Upper lobe of left lung (tissue), 4 donors: ENCODE measurements around the gene KRT82.

Experiments used
- CTCF ChIP-seq, 6 experiments: fragments of 450-650 bp in 4 of 6; fragments of 200-600 bp in 2 of 6; sonication (generic) in 2 of 6; IDR thresholded peaks; one replicate each; pipeline ENCODE4 v1.5.1; 2016 to 2019; ENCODE audit warnings: antibody characterized with exemption in 6 of 6
- POLR2AphosphoS5 ChIP-seq, 2 donors: sonication (generic); formaldehyde crosslinking; IDR thresholded peaks; one replicate each; pipeline ENCODE4 v1.5.1; 2017; ENCODE audit warnings: antibody characterized with exemption in 2 of 2

GRCh38 chr12:52354200-52354599, 51.9 kb downstream of the KRT82 start:
- no peak for TF ChIP-seq CTCF (IDR thresholded peaks at IDR 0.05)
- TF ChIP-seq POLR2AphosphoS5 (IDR thresholded peaks at IDR 0.05): no peak
